ENCODE measurements around the gene GLG1. TPM values are rescaled to one million over a fixed set of nuclear protein-coding genes. Genes with fewer than 3 reads are reported as not detected.

The GLG1 gene
- total RNA-seq, 1 donor = 191 TPM

DNA sequence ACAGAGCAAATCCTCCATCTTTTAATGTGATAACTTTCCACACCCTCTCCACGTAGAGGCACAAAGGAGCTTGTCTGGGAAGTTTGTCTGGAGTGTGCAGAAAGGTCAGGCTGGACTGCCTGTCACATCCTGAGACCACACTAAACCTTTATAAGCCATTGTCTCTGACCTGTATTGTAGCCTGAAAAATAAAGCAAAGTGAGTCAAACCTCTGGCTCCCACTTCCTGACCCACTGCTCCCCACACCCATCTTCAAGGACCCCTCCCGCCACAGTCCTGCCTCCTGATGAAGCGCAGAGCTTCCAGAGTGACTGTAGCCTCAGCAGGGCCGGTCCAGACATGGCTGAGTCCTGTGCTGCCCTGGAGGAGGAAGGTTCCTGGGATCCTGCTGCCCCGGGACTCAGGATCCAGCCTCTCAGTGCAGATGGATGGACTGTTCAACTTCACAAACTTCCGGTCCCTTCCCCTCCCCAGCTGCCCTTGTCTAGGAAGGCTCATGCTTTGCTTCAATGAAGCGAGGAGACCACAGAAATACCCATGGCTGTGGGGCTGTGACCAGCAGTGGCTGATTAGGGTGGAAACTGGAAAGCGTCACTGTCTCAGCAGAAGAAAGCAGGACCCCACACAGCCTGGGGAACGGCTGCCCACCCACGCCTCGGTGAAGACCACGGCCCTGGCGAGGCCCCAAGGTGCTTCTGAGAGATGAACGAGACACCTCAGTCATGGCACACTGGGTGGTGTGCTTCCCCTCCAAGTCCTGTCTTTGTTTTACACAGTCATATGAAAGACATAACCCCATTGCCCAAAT is 154.8 kb downstream of the GLG1 start:
- H3K4me3 ChIP-seq (ENCODE audit: insufficient read depth, low read length) = no peak overlapping the region
- no peaks in the 10 kb centered on the region for H4K20me1 ChIP-seq (ENCODE audit: insufficient read depth, low read length)
- DNase-seq (ENCODE audit: insufficient read length, low spot score, missing footprints) = no peak
- peaks cover 4% of the 10 kb centered on the region for H3K79me2 ChIP-seq (ENCODE audit: insufficient read depth, low read length)
- no peaks in the 10 kb centered on the region for H3K27me3 ChIP-seq (ENCODE audit: insufficient read depth, low read length)
- no peaks in the 10 kb centered on the region for H3K9me3 ChIP-seq (ENCODE audit: low read depth, low read length)
- H3K36me3 ChIP-seq (ENCODE audit: insufficient read depth, low read length) = peaks cover 43% of the 10 kb centered on the region
- no peak overlapping the region for H2AFZ ChIP-seq (ENCODE audit: low read length)
- no peak overlapping the region for H3K4me2 ChIP-seq (ENCODE audit: insufficient read depth, low read length)
- H3K27ac ChIP-seq (ENCODE audit: low read depth, low read length) = no peak overlapping the region
- TF ChIP-seq, protein P1, sequence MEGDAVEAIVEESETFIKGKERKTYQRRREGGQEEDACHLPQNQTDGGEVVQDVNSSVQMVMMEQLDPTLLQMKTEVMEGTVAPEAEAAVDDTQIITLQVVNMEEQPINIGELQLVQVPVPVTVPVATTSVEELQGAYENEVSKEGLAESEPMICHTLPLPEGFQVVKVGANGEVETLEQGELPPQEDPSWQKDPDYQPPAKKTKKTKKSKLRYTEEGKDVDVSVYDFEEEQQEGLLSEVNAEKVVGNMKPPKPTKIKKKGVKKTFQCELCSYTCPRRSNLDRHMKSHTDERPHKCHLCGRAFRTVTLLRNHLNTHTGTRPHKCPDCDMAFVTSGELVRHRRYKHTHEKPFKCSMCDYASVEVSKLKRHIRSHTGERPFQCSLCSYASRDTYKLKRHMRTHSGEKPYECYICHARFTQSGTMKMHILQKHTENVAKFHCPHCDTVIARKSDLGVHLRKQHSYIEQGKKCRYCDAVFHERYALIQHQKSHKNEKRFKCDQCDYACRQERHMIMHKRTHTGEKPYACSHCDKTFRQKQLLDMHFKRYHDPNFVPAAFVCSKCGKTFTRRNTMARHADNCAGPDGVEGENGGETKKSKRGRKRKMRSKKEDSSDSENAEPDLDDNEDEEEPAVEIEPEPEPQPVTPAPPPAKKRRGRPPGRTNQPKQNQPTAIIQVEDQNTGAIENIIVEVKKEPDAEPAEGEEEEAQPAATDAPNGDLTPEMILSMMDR (IDR thresholded peaks at IDR 0.05; ENCODE audit: extremely low read depth, low read depth, low read length) = no peak
- H3K4me1 ChIP-seq (ENCODE audit: insufficient read depth, low read length) = peaks cover 38% of the 10 kb centered on the region

DNA sequence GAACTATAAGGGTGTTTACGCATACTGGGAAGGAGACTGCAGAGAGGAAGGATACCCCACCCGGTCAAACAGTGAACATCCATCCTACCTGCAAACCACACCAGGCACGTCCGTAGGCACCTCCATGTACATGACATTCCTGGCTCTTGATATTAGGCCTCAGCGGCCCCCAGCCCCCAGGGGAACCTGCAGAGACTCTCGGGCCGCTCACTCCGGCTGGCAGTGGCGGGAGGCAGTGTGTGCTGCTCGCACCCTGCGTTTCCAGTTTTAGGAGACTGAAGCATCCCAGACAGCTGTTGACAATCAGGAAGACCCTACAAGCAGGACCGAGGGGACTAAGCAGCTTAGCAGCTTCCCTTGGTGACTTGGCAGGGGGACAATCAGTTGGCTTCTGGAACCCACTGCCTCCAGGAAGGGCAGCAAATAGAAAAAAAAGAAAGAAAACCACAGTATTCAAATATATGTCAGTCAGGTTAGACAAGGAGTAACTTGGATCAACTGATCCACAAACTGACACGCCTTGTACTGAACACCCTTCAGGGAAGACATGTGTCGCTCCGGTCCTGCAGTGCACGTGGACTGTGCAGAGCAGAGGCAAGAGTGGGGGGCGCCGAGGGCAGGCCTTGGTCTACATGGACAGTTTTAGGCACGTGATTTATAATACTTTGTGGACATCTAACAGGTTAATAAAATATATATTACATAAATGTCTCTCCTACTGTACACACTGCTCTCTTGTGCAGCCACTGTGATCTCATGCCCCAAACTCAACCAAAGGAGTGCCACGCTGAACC is 155.8 kb downstream of the GLG1 start:
- H3K27ac ChIP-seq (ENCODE audit: low read depth, low read length) = no peak overlapping the region
- H3K36me3 ChIP-seq (ENCODE audit: insufficient read depth, low read length) = peaks cover 45% of the 10 kb centered on the region
- no peak overlapping the region for H2AFZ ChIP-seq (ENCODE audit: low read length)
- peaks cover 4% of the 10 kb centered on the region for H3K79me2 ChIP-seq (ENCODE audit: insufficient read depth, low read length)
- H3K4me1 ChIP-seq (ENCODE audit: insufficient read depth, low read length) = peaks cover 32% of the 10 kb centered on the region
- no peak overlapping the region for H3K4me3 ChIP-seq (ENCODE audit: insufficient read depth, low read length)
- H4K20me1 ChIP-seq (ENCODE audit: insufficient read depth, low read length) = peaks cover 2% of the 10 kb centered on the region
- no peak for DNase-seq (ENCODE audit: insufficient read length, low spot score, missing footprints)
- H3K4me2 ChIP-seq (ENCODE audit: insufficient read depth, low read length) = no peak overlapping the region
- TF ChIP-seq, protein P1 (IDR thresholded peaks at IDR 0.05; ENCODE audit: extremely low read depth, low read depth, low read length) = no peak
- H3K9me3 ChIP-seq (ENCODE audit: low read depth, low read length) = no peaks in the 10 kb centered on the region
- no peaks in the 10 kb centered on the region for H3K27me3 ChIP-seq (ENCODE audit: insufficient read depth, low read length)

DNA sequence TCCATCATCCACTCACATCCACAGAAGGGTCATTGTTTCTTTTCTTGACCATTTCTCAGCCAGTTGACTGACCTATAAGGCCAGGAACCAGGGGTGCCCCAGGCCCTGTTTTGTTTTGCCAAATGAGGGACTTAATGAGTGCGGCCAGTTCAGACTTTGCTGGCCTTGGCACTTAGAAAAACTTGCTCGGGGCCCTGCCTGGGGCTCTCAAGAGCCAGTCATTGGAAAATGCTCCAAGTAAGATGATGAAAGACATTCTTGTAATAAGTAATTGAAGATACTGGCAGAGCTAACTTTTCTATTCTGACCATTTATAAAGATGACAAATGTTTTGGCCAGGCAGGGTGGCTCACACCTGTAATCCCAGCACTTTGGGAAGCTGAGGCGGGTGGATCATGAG is 156.7 kb downstream of the GLG1 start:
- H3K4me3 ChIP-seq (ENCODE audit: insufficient read depth, low read length) = no peak overlapping the region
- H3K27ac ChIP-seq (ENCODE audit: low read depth, low read length) = peak overlapping the region; percentile 78
- peaks cover 2% of the 10 kb centered on the region for H4K20me1 ChIP-seq (ENCODE audit: insufficient read depth, low read length)
- H2AFZ ChIP-seq (ENCODE audit: low read length) = no peak overlapping the region
- H3K9me3 ChIP-seq (ENCODE audit: low read depth, low read length) = no peaks in the 10 kb centered on the region
- peaks cover 22% of the 10 kb centered on the region for H3K4me1 ChIP-seq (ENCODE audit: insufficient read depth, low read length)
- DNase-seq (ENCODE audit: insufficient read length, low spot score, missing footprints) = no peak
- TF ChIP-seq, protein P1 (IDR thresholded peaks at IDR 0.05; ENCODE audit: extremely low read depth, low read depth, low read length) = no peak
- H3K4me2 ChIP-seq (ENCODE audit: insufficient read depth, low read length) = no peak overlapping the region
- H3K36me3 ChIP-seq (ENCODE audit: insufficient read depth, low read length) = peaks cover 45% of the 10 kb centered on the region
- peaks cover 4% of the 10 kb centered on the region for H3K79me2 ChIP-seq (ENCODE audit: insufficient read depth, low read length)
- H3K27me3 ChIP-seq (ENCODE audit: insufficient read depth, low read length) = no peaks in the 10 kb centered on the region

DNA sequence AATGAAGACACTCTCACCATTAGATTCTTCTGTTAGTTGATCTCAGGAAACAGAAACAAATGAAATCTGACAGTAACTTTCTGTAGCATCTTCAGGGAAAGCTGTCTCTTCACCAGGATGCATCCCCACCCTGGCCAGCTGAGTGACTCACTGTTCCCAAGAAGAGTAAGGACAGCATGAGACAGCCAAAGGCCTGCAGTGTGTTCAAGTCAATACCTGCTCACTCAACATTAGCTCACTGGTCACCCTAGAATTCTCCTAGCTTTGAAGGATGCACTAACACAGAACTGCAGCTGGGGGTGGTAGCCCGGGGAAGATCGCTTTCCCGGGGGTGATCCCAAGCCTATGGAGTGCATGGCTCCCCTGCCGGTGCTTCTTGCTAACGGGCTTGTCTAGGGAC is 157.4 kb downstream of the GLG1 start:
- no peak overlapping the region for H3K4me3 ChIP-seq (ENCODE audit: insufficient read depth, low read length)
- peak; percentile 84 for DNase-seq (ENCODE audit: insufficient read length, low spot score, missing footprints)

More for the DNA sequence above, 157.4 kb downstream of the GLG1 start:
- H3K27me3 ChIP-seq (ENCODE audit: insufficient read depth, low read length) = no peaks in the 10 kb centered on the region
- H4K20me1 ChIP-seq (ENCODE audit: insufficient read depth, low read length) = peaks cover 2% of the 10 kb centered on the region
- H2AFZ ChIP-seq (ENCODE audit: low read length) = no peak overlapping the region
- H3K27ac ChIP-seq (ENCODE audit: low read depth, low read length) = peak overlapping the region; percentile 78
- H3K4me1 ChIP-seq (ENCODE audit: insufficient read depth, low read length) = peaks cover 19% of the 10 kb centered on the region
- no peaks in the 10 kb centered on the region for H3K9me3 ChIP-seq (ENCODE audit: low read depth, low read length)
- TF ChIP-seq, protein P1 (IDR thresholded peaks at IDR 0.05; ENCODE audit: extremely low read depth, low read depth, low read length) = peak; percentile 17
- H3K79me2 ChIP-seq (ENCODE audit: insufficient read depth, low read length) = peaks cover 4% of the 10 kb centered on the region
- H3K4me2 ChIP-seq (ENCODE audit: insufficient read depth, low read length) = peak overlapping the region; percentile 38
- peaks cover 45% of the 10 kb centered on the region for H3K36me3 ChIP-seq (ENCODE audit: insufficient read depth, low read length)
